Measurements from ENCODE around the gene DRD3.
A peak's percentile ranks its signal among the peaks of the same experiment; 100 is the strongest.

Gene DRD3

GRCh38 chr3:114115143-114115542 lies 63.7 kb downstream of the DRD3 start:
- no peak for DNase-seq

- DNase-seq: no peak
Measured at GRCh38 chr3:114114719-114115118, 64.1 kb downstream of the DRD3 start.

GRCh38 chr3:114112696-114113095 lies 66.2 kb downstream of the DRD3 start:
- DNase-seq: no peak

GRCh38 chr3:114111060-114111770 lies 67.6 kb downstream of the DRD3 start:
- DNase-seq: peak; percentile 58

- no peak for DNase-seq
Measured at GRCh38 chr3:114110439-114110838, 68.4 kb downstream of the DRD3 start.

- DNase-seq: no peak
Measured at GRCh38 chr3:114108137-114108536, 70.7 kb downstream of the DRD3 start.

GRCh38 chr3:114104414-114104813 lies 74.4 kb downstream of the DRD3 start:
- no peak for DNase-seq

- DNase-seq: no peak
Measured at GRCh38 chr3:114103858-114104257, 75.0 kb downstream of the DRD3 start.

GRCh38 chr3:114103181-114103580 lies 75.7 kb downstream of the DRD3 start:
- no peak for DNase-seq

- no peak for DNase-seq
Measured at GRCh38 chr3:114101101-114101500, 77.8 kb downstream of the DRD3 start.

- DNase-seq: no peak
Measured at GRCh38 chr3:114095796-114096195, 83.1 kb downstream of the DRD3 start.

GRCh38 chr3:114093596-114093995 lies 85.3 kb downstream of the DRD3 start:
- DNase-seq: no peak

GRCh38 chr3:114093016-114093380 lies 85.9 kb downstream of the DRD3 start:
- no peak for DNase-seq

- DNase-seq: peak; percentile 8
Measured at GRCh38 chr3:114092151-114093015, 86.5 kb downstream of the DRD3 start.

GRCh38 chr3:114089675-114090074 lies 89.2 kb downstream of the DRD3 start:
- no peak for DNase-seq

GRCh38 chr3:114086356-114086755 lies 92.5 kb downstream of the DRD3 start:
- no peak for DNase-seq

- no peak for DNase-seq
Measured at GRCh38 chr3:114083112-114083511, 95.7 kb downstream of the DRD3 start.

GRCh38 chr3:114081037-114081436 lies 97.8 kb downstream of the DRD3 start:
- no peak for DNase-seq

GRCh38 chr3:114080201-114080600 lies 98.7 kb downstream of the DRD3 start:
- DNase-seq: no peak

- DNase-seq: peak; percentile 51
Measured at GRCh38 chr3:114079761-114080160, 99.1 kb downstream of the DRD3 start.

- DNase-seq: no peak
Measured at GRCh38 chr3:114078126-114078525, 100.7 kb downstream of the DRD3 start.
